Astrocyte of the spinal cord (primary cell): ENCODE results near the gene RPGRIP1L.

Source experiments
- DNase-seq: peaks from one replicate; pipeline ENCODE4 v3.0.0; 2011; ENCODE audit warnings: low read depth, low spot score
- H3K4me3 ChIP-seq: 2 replicates; pipeline ENCODE4 v1.5.1; 2011; ENCODE audit warnings: low read depth, mild to moderate bottlenecking, low read length, moderate library complexity
- CTCF ChIP-seq: IDR thresholded peaks from 2 replicates; pipeline ENCODE4 v1.5.1; 2012; ENCODE audit warnings: low read depth, mild to moderate bottlenecking, low read length, inconsistent platforms
- in situ Hi-C: cut with HindIII; loops from 2 replicates; pipeline ENCODE4 v1.10.0; 2017; ENCODE audit warnings: low sequenced_read_pairs

RPGRIP1L gene

GRCh38 chr16:53622315-53622714 is 81.3 kb downstream of the RPGRIP1L start:
- no peak overlapping the region for H3K4me3 ChIP-seq
- DNase-seq = no peak
- no peak for TF ChIP-seq CTCF
- in situ Hi-C loops = no loop called here

- in situ Hi-C loops = no loop called here
- no peak for TF ChIP-seq CTCF
- no peak overlapping the region for H3K4me3 ChIP-seq
- no peak for DNase-seq
These were observed 83.2 kb downstream of the RPGRIP1L start for GRCh38 chr16:53620476-53620875.

DNA sequence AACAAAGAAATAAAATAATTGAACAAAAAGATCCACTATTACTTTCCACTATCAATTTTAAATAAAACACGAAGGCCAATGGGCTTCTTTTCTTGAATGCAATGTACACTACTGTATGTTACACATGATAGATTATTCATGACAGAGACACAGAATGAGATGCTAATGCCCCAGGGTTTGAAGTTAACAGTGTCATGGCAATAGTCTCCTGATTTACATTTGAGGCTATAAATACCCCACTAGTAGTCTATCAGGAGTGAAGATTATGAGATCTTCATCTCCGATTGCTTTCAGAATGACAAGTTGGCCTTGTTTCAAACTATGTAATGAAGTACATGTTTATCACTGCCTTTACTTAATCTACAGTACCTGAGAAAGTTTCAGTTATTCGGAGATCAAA is 84.4 kb downstream of the RPGRIP1L start:
- in situ Hi-C loops = no loop called here
- DNase-seq = no peak
- TF ChIP-seq CTCF = no peak
- no peak overlapping the region for H3K4me3 ChIP-seq

- H3K4me3 ChIP-seq = no peak overlapping the region
- no peak for TF ChIP-seq CTCF
- DNase-seq = no peak
- in situ Hi-C loops = no loop called here
These were observed 89.3 kb downstream of the RPGRIP1L start for GRCh38 chr16:53614346-53614745.

GRCh38 chr16:53612003-53612402 is 91.7 kb downstream of the RPGRIP1L start:
- in situ Hi-C loops = no loop called here
- H3K4me3 ChIP-seq = no peak overlapping the region
- TF ChIP-seq CTCF = no peak
- DNase-seq = no peak

DNA sequence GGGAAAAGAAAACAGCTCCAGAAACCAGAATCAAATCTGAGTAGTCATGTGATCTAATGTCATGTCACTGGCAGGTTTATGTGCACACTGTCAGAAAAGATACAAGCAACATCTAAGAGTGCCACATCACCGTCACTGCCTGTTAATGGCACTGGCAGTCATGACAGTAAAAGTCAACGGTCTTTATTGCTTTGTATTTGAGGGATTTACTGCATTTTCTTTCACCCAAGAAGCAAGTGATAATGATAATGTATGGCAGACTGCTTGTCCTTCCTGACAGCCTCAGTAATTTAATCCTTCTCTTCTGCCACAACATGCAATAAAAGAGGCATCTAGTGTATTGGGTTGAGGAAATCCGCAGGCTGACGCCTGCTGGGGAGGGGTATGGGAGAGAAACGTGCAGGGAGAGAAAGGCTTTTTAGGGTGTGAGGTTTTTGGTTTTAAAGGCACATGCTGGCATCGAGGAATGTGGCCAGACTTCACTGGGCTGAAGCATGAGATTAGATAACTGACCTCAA is 92.4 kb downstream of the RPGRIP1L start:
- no peak overlapping the region for H3K4me3 ChIP-seq
- in situ Hi-C loops = no loop called here
- DNase-seq = no peak
- no peak for TF ChIP-seq CTCF

DNA sequence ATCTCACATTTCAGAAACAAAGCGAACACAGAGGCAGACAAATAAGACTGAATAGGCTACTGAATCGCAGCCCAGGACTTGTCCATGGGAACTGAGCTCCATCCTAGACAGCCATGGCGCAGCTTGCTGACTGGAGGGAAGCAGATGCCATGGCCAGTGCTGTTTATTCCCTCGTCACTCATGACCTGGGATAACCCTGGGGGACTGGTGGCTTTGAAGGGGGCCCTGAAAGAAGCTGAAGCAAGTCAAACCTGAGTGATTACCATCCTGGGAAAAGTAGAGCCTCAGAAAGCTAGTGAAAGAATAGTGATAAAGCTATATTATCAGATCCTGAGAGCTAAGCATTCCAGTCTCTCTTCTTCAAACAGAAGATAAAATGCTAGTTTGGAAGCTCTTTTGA is 94.1 kb downstream of the RPGRIP1L start:
- H3K4me3 ChIP-seq = no peak overlapping the region
- TF ChIP-seq CTCF = no peak
- in situ Hi-C loops = no loop called here
- no peak for DNase-seq
